Colonic mucosa (tissue), 4 donors: ENCODE measurements around the gene ARMC8. TPM values are rescaled to one million over a fixed set of nuclear protein-coding genes. Genes with fewer than 3 reads are reported as not detected.

Experiments used
- DNase-seq: peaks from one replicate; pipeline ENCODE4 v3.0.0-alpha.2; 2020
- H3K27ac ChIP-seq: fragments of 200-600 bp; one replicate; pipeline ENCODE4 v1.8.0; 2021
- H3K27me3 ChIP-seq: fragments of 200-600 bp; one replicate; pipeline ENCODE4 v1.8.0; 2021
- H3K36me3 ChIP-seq: fragments of 200-600 bp; one replicate; pipeline ENCODE4 v1.8.0; 2021
- H3K4me1 ChIP-seq: fragments of 200-600 bp; one replicate; pipeline ENCODE4 v1.8.0; 2021; ENCODE audit warnings: mild to moderate bottlenecking
- H3K4me3 ChIP-seq: fragments of 200-600 bp; one replicate; pipeline ENCODE4 v1.8.0; 2021
- H3K9ac ChIP-seq, 2 donors: one replicate each; pipeline ENCODE4 v1.7.0; 2013; ENCODE audit warnings: control low read depth in 2 of 2, low read depth in 2 of 2, low read length in 2 of 2
- H3K9me3 ChIP-seq: fragments of 200-600 bp; one replicate; pipeline ENCODE4 v1.8.0; 2021
- CTCF ChIP-seq: fragments of 200-600 bp; IDR thresholded peaks from one replicate; pipeline ENCODE4 v1.8.0; 2022; ENCODE audit warnings: antibody characterized with exemption, mild to moderate bottlenecking
- intact Hi-C: fragments of 100-400 bp; cut with DNase I; formaldehyde crosslinking; loops from one replicate; pipeline ENCODE4 v1.14.1; 2022
- total RNA-seq, 2 donors: library from RNA; stranded (reverse); fragmentation: NEBNext Ultra II Directional in 1 of 2; extraction: Animal tissue kit (Norgen Biotek cat#: 25700) in 1 of 2; gene quantifications; one replicate each; pipeline ENCODE4 v1.2.1, GENCODE V29; 2021
- donor health status: healthy.
- donor health status: DM: no; HTN: no; CAD: no.
- donor health status: DM: no; HTN: no; CAD: no.

ARMC8 gene
- total RNA-seq, 2 donors from 2014 or later, result 29.9 to 35.0 TPM

- TF ChIP-seq CTCF, result no peak
- Histone ChIP-seq H3K36me3 (no peaks in the 10 kb centered on the region), H3K9me3 (no peaks in the 10 kb centered on the region), H3K27me3 (no peaks in the 10 kb centered on the region), H3K9ac (no peak overlapping the region), H3K4me3 (no peak overlapping the region), H3K4me1 (no peaks in the 10 kb centered on the region), H3K27ac (no peak overlapping the region)
- intact Hi-C loops, result no loop called here
- DNase-seq, result no peak
Observed at GRCh38 chr3:138284957-138285477, 97.9 kb downstream of the ARMC8 start.

GRCh38 chr3:138289260-138289659 lies 102.2 kb downstream of the ARMC8 start:
- Histone ChIP-seq H3K27ac (no peak overlapping the region), H3K36me3 (peaks cover 4% of the 10 kb centered on the region), H3K9me3 (no peaks in the 10 kb centered on the region), H3K27me3 (no peaks in the 10 kb centered on the region), H3K4me3 (no peak overlapping the region), H3K9ac (no peak overlapping the region), H3K4me1 (no peaks in the 10 kb centered on the region)
- TF ChIP-seq CTCF, result no peak
- DNase-seq, result no peak
- intact Hi-C loops, result no loop called here

GRCh38 chr3:138289701-138290100 lies 102.6 kb downstream of the ARMC8 start:
- no peak overlapping the region for H3K9ac ChIP-seq
- no peak overlapping the region for H3K27ac ChIP-seq
- DNase-seq, result no peak
- peaks cover 4% of the 10 kb centered on the region for H3K36me3 ChIP-seq
- TF ChIP-seq CTCF, result no peak
- intact Hi-C loops, result no loop called here
- H3K27me3 ChIP-seq, result no peaks in the 10 kb centered on the region
- H3K9me3 ChIP-seq, result no peaks in the 10 kb centered on the region
- H3K4me3 ChIP-seq, result no peak overlapping the region
- H3K4me1 ChIP-seq, result no peaks in the 10 kb centered on the region

- H3K4me1 ChIP-seq, result no peaks in the 10 kb centered on the region
- no peaks in the 10 kb centered on the region for H3K9me3 ChIP-seq
- no peak overlapping the region for H3K4me3 ChIP-seq
- no peak for DNase-seq
- TF ChIP-seq CTCF, result no peak
- intact Hi-C loops, result no loop called here
- peaks cover 9% of the 10 kb centered on the region for H3K36me3 ChIP-seq
- no peaks in the 10 kb centered on the region for H3K27me3 ChIP-seq
- no peak overlapping the region for H3K27ac ChIP-seq
- no peak overlapping the region for H3K9ac ChIP-seq
Observed at GRCh38 chr3:138296639-138297038, 109.5 kb downstream of the ARMC8 start.

- no peak for TF ChIP-seq CTCF
- Histone ChIP-seq H3K9ac (no peak overlapping the region), H3K4me3 (no peak overlapping the region), H3K27me3 (no peaks in the 10 kb centered on the region), H3K36me3 (peaks cover 9% of the 10 kb centered on the region), H3K27ac (no peak overlapping the region), H3K4me1 (no peaks in the 10 kb centered on the region), H3K9me3 (no peaks in the 10 kb centered on the region)
- no peak for DNase-seq
- intact Hi-C loops, result no loop called here
Observed at GRCh38 chr3:138297059-138297607, 110.0 kb downstream of the ARMC8 start.
